Stimulated activated memory B cell treated with anti-CD40 and anti-IgM and Interleukin-4, amounts not matched to agents 10 μg/mL and 1 μg/mL and 100 μg/mL, for 72 hours (primary cell): ENCODE data around the gene SUPT20H.

Source experiments
- ATAC-seq: fragments of 150-1000 bp; cut with Tn5 transposase; 2 replicates; pipeline ENCODE4 v1.10.0; 2021
- H3K27ac Mint-ChIP-seq: one replicate; pipeline ENCODE4 v1.8.0; 2022; ENCODE audit warnings: mild to moderate bottlenecking, mixed read lengths
- H3K27me3 Mint-ChIP-seq: one replicate; pipeline ENCODE4 v1.8.0; 2022; ENCODE audit warnings: mixed read lengths
- H3K36me3 Mint-ChIP-seq: one replicate; pipeline ENCODE4 v1.8.0; 2022; ENCODE audit warnings: mixed read lengths
- H3K4me1 Mint-ChIP-seq: one replicate; pipeline ENCODE4 v1.8.0; 2022; ENCODE audit warnings: mixed read lengths
- H3K4me3 Mint-ChIP-seq: one replicate; pipeline ENCODE4 v1.8.0; 2022; ENCODE audit warnings: mild to moderate bottlenecking, moderate library complexity, mixed read lengths
- H3K9me3 Mint-ChIP-seq: one replicate; pipeline ENCODE4 v1.8.0; 2022; ENCODE audit warnings: mixed read lengths

SUPT20H gene

DNA sequence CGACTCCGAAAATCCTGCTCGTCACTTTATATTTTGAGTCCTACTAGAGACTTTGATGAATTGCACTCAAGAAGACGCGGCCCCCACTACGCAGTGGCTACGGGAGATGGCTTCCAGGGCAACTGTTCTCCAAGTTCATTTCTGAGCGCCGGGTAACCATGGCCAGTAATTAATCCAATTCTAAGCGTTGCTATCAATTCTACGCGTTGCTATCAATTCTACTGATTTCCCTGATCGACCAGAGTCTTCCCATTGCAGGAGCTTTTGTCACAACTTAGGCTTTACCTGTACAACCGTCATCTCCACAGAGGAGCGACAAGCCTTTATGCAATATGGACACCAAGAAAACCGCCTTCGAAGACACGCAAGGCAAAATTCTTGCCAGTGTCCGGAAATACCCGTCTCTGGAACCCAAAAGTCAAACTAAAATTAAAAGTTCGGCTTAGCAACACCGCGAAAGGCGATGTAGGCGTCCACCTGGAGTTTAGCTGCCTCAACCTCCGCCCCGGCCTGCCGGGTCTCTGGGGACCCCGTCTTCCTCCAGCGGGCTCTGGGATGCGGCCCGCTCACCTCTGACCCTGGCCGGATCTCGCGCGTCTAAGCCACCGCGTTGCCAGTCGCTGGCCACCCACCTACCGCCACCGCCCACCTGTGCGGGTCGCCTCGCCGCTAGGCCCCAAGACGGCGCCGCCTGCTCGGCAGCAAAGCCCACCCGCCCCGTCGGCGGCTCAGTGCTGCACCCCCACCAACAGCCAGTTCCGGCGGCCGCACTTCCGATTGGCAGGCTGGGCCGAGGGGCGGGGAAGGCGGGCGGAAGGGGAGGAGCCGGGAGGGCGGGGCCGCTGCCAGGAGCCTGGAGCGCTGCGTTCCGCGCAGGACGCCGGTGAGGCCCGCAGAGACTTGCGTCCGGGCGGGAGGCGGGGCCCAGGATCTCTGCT lies at the start of gene SUPT20H:
TSS of gene SUPT20H (minus strand) at position 779 of the 938 bp plus-strand sequence. CDS start 8,198 bp downstream, outside the sequence.
- Mint-ChIP-seq H3K27ac (peak within 1 kb of the TSS; percentile 98), H3K4me3 (peak within 1 kb of the TSS; percentile 85), H3K4me1 (peaks cover 23% of the 10 kb centered on the region), H3K36me3 (peaks cover 13% of the 10 kb centered on the region), H3K27me3 (no peaks in the 10 kb centered on the region), H3K9me3 (no peaks in the 10 kb centered on the region)
- ATAC-seq, result peak; percentile 99

DNA sequence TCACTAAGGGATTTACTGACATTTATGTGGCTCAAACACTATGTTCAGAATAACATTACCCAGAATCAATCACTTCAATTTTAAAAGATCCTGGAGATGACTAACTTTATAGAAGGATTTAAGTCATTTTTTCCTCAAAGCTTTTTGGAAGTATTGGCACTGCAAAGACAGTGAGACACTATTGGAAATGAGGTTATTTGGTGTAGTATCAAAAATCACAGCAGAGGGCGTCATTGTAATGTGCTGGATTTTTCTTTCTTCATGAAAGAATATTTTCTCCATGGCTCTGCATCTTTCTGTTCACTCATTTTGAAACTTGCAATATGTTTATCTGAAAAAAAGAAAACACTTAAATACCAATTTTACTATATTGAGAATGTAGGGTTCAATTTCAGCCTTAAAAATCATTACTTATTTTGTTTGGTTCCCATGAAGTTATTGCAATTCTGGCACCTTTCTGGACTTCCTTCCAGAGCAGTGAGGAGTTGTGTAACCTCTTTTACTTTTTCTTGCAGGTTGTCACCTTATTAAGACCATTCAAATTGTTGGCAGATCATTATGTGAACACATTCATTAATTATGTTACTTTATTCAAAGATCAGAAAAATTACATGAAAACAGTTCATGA lies 49.7 kb upstream of the SUPT20H start:
- no peak for ATAC-seq
- no peaks in the 10 kb centered on the region for H3K4me1 Mint-ChIP-seq
- H3K36me3 Mint-ChIP-seq, result no peaks in the 10 kb centered on the region
- H3K27ac Mint-ChIP-seq, result no peak overlapping the region
- no peak overlapping the region for H3K4me3 Mint-ChIP-seq
- peaks cover 21% of the 10 kb centered on the region for H3K27me3 Mint-ChIP-seq
- H3K9me3 Mint-ChIP-seq, result no peaks in the 10 kb centered on the region

- no peak overlapping the region for H3K4me3 Mint-ChIP-seq
- H3K27me3 Mint-ChIP-seq, result peaks cover 21% of the 10 kb centered on the region
- H3K4me1 Mint-ChIP-seq, result no peaks in the 10 kb centered on the region
- no peaks in the 10 kb centered on the region for H3K9me3 Mint-ChIP-seq
- no peaks in the 10 kb centered on the region for H3K36me3 Mint-ChIP-seq
- no peak for ATAC-seq
- no peak overlapping the region for H3K27ac Mint-ChIP-seq
Observed at GRCh38 chr13:37107868-37108267, 48.4 kb upstream of the SUPT20H start.

DNA sequence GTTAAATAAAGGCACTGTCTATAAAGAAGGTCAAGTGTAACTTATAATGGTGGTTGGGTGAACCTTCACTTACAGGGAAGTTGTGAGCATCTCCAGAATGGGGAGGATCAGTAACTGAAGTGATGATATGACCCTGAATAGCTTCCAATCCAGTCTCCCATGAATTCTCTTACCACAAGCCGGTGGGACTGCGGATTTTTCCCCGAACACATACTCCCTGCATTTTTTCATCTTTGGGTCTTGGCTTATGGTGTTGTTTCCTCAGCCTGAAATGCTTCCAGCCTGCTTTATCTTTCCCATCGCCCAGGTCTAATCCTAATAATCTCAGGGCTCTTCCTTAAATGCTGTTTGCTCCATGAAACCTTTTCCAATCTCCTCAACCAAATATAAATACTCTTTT lies 48.0 kb upstream of the SUPT20H start:
- ATAC-seq, result no peak
- H3K4me1 Mint-ChIP-seq, result no peaks in the 10 kb centered on the region
- H3K36me3 Mint-ChIP-seq, result no peaks in the 10 kb centered on the region
- no peak overlapping the region for H3K27ac Mint-ChIP-seq
- H3K27me3 Mint-ChIP-seq, result peaks cover 21% of the 10 kb centered on the region
- H3K4me3 Mint-ChIP-seq, result no peak overlapping the region
- H3K9me3 Mint-ChIP-seq, result no peaks in the 10 kb centered on the region

GRCh38 chr13:37106642-37107041 lies 47.2 kb upstream of the SUPT20H start:
- H3K4me3 Mint-ChIP-seq, result no peak overlapping the region
- no peaks in the 10 kb centered on the region for H3K4me1 Mint-ChIP-seq
- no peaks in the 10 kb centered on the region for H3K9me3 Mint-ChIP-seq
- H3K27ac Mint-ChIP-seq, result no peak overlapping the region
- peaks cover 21% of the 10 kb centered on the region for H3K27me3 Mint-ChIP-seq
- ATAC-seq, result no peak
- H3K36me3 Mint-ChIP-seq, result no peaks in the 10 kb centered on the region

DNA sequence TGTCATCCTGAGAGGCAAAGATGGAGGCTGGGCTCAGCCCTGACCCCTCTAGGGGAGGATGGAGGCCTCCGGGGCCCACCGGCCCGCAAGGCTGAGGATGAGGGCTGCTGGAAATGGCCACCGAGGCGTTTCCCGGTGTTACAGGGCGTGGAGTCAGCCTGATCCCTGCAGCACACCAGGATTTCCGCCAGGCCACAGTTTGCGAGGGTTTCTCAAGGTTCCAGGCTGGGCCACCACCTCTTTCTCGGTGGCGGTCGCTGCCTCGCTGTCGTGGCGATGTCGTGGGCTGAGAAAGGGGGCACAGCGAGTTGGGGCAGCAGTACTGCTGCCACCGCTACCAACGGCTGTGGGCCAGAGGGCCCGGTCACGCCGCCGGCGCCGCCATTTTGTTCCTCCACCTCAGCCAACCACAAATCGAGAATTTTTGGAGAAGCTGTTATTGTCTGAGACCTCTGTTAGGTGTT lies 45.8 kb upstream of the SUPT20H start, which contains the start of gene CSNK1A1L:
TSS of gene CSNK1A1L (minus strand) at position 414 of the 464 bp plus-strand sequence. CDS start at position 6, 408 bp downstream.
- H3K27ac Mint-ChIP-seq, result no peak within 1 kb of the TSS
- no peaks in the 10 kb centered on the region for H3K36me3 Mint-ChIP-seq
- H3K27me3 Mint-ChIP-seq, result peaks cover 21% of the 10 kb centered on the region
- H3K4me1 Mint-ChIP-seq, result no peaks in the 10 kb centered on the region
- H3K9me3 Mint-ChIP-seq, result no peaks in the 10 kb centered on the region
- peak; percentile 27 for ATAC-seq
- no peak within 1 kb of the TSS for H3K4me3 Mint-ChIP-seq

DNA sequence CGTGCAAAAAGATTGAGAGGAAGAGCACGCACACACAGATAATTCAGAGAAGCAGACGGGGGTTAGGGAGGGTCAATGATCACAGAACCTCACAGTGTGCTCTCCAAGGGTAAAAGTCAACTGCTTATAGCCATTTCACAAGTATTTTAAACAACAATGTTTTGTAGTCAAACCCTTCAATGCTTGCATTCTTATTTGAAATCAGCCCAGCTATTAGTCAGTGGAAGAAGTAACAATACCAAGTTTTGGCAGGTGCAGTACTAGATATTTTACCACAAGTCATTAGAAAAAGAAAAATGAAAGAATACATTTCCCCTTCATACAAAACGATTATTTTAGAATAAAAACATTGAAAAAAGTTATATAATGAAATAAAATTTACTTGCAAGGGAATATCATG lies 43.4 kb upstream of the SUPT20H start:
- Mint-ChIP-seq H3K9me3 (no peaks in the 10 kb centered on the region), H3K4me1 (no peaks in the 10 kb centered on the region), H3K36me3 (no peaks in the 10 kb centered on the region), H3K27ac (no peak overlapping the region), H3K27me3 (peaks cover 23% of the 10 kb centered on the region), H3K4me3 (no peak overlapping the region)
- ATAC-seq, result no peak

- H3K4me3 Mint-ChIP-seq, result no peak overlapping the region
Observed at GRCh38 chr13:37101201-37101600, 41.7 kb upstream of the SUPT20H start.

DNA sequence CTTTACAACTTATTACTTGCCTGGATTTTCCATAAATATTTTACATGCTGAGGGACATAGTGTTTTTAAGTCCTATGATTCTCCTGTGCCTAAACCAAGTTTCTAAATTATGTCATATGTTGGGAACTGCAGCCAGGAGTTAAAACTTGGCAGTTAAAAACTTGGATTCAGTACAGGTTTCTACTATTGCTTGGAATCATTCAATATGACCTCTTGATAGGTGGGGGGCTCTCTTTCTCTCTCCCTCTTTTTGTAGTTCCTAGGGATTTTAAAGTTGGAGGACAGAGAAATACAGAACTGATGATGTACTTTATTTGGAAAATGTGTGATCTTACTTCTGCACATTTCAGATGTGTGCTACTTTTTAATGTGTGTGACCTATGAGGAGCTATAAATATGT lies 41.2 kb upstream of the SUPT20H start:
- H3K27ac Mint-ChIP-seq, result no peak overlapping the region
- no peak overlapping the region for H3K4me3 Mint-ChIP-seq
- no peaks in the 10 kb centered on the region for H3K4me1 Mint-ChIP-seq
- H3K9me3 Mint-ChIP-seq, result no peaks in the 10 kb centered on the region
- ATAC-seq, result no peak
- H3K27me3 Mint-ChIP-seq, result peaks cover 9% of the 10 kb centered on the region
- H3K36me3 Mint-ChIP-seq, result no peaks in the 10 kb centered on the region

More at GRCh38 chr13:37101201-37101600, 41.7 kb upstream of the SUPT20H start:
- no peaks in the 10 kb centered on the region for H3K9me3 Mint-ChIP-seq
- no peaks in the 10 kb centered on the region for H3K36me3 Mint-ChIP-seq
- ATAC-seq, result no peak
- no peak overlapping the region for H3K27ac Mint-ChIP-seq
- no peaks in the 10 kb centered on the region for H3K4me1 Mint-ChIP-seq
- peaks cover 9% of the 10 kb centered on the region for H3K27me3 Mint-ChIP-seq

DNA sequence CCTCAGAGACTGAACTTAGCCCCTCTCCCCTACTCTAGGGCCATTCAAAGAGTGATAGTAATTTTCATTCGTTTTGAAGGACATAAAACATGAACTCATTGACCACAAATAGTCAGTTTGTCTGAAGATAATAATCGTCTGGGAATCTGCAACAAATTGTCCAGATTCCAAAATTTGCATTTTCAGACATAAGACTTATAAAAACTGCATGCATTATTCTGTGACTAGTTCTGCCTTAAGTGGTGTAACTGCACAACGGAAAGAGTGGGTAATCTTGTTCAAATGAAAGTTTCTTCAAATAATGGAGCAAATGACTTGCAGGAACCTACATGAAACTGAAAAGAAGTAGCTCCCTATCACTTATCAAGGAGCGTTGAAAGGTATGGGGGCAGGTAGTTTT lies 37.6 kb upstream of the SUPT20H start:
- no peak overlapping the region for H3K27ac Mint-ChIP-seq
- ATAC-seq, result no peak
- H3K4me3 Mint-ChIP-seq, result no peak overlapping the region
- no peaks in the 10 kb centered on the region for H3K9me3 Mint-ChIP-seq
- H3K36me3 Mint-ChIP-seq, result no peaks in the 10 kb centered on the region
- H3K27me3 Mint-ChIP-seq, result peaks cover 9% of the 10 kb centered on the region
- H3K4me1 Mint-ChIP-seq, result no peaks in the 10 kb centered on the region

GRCh38 chr13:37094840-37095239 lies 35.4 kb upstream of the SUPT20H start:
- Mint-ChIP-seq H3K27ac (no peak overlapping the region), H3K9me3 (no peaks in the 10 kb centered on the region), H3K4me3 (no peak overlapping the region), H3K27me3 (peaks cover 9% of the 10 kb centered on the region), H3K36me3 (no peaks in the 10 kb centered on the region), H3K4me1 (no peaks in the 10 kb centered on the region)
- ATAC-seq, result no peak

GRCh38 chr13:37094099-37094498 lies 34.6 kb upstream of the SUPT20H start:
- Mint-ChIP-seq H3K27me3 (peaks cover 9% of the 10 kb centered on the region), H3K27ac (no peak overlapping the region), H3K4me3 (no peak overlapping the region), H3K36me3 (no peaks in the 10 kb centered on the region), H3K4me1 (no peaks in the 10 kb centered on the region), H3K9me3 (no peaks in the 10 kb centered on the region)
- no peak for ATAC-seq

GRCh38 chr13:37091835-37092234 lies 32.3 kb upstream of the SUPT20H start:
- no peaks in the 10 kb centered on the region for H3K4me1 Mint-ChIP-seq
- H3K27ac Mint-ChIP-seq, result no peak overlapping the region
- H3K4me3 Mint-ChIP-seq, result no peak overlapping the region
- H3K27me3 Mint-ChIP-seq, result no peaks in the 10 kb centered on the region
- ATAC-seq, result no peak
- H3K9me3 Mint-ChIP-seq, result no peaks in the 10 kb centered on the region
- H3K36me3 Mint-ChIP-seq, result no peaks in the 10 kb centered on the region

DNA sequence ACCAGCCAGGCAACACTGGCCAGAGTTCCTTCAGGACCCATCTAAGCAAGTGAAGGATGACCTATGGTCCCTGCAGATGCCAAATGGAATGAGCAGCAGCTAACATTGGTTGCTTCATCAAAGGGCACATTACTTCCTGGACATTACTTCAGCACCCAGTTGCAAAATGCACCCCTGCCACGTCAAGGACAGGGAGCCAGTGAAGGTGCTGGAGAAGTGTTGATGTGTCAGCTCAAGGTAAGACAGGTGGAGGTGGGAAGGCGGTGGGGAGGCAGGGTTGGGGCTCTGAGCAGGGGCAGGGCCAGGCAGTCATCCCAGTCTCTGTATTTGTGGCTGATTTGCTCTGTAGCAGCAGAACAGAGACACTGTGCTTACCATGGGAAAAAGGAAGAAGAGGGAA lies 31.4 kb upstream of the SUPT20H start:
- Mint-ChIP-seq H3K36me3 (no peaks in the 10 kb centered on the region), H3K9me3 (no peaks in the 10 kb centered on the region), H3K4me1 (no peaks in the 10 kb centered on the region), H3K27me3 (no peaks in the 10 kb centered on the region), H3K27ac (no peak overlapping the region), H3K4me3 (no peak overlapping the region)
- peak; percentile 49 for ATAC-seq

DNA sequence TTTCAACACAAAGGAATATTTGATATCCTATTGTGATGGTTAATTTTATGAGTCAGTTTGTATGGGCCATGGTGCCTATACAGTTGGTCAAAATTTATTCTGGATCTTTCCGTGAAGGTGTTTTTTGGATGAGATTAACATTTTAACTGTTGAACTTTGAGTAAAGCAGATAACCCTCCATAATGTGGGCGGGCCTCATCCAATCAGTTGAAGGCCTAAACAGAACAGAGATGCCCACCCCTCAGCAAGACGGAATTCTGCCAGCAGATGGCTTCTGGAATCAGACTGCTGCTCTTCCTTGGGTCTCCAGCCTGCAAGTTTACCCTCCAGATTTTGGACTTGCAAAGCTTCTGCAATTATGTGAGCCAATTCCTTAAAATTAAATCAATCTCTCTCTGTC lies 30.0 kb upstream of the SUPT20H start:
- Mint-ChIP-seq H3K4me1 (no peaks in the 10 kb centered on the region), H3K27ac (no peak overlapping the region), H3K9me3 (no peaks in the 10 kb centered on the region), H3K4me3 (no peak overlapping the region), H3K36me3 (no peaks in the 10 kb centered on the region), H3K27me3 (no peaks in the 10 kb centered on the region)
- no peak for ATAC-seq

- no peaks in the 10 kb centered on the region for H3K27me3 Mint-ChIP-seq
- H3K27ac Mint-ChIP-seq, result no peak overlapping the region
- no peaks in the 10 kb centered on the region for H3K36me3 Mint-ChIP-seq
- no peaks in the 10 kb centered on the region for H3K9me3 Mint-ChIP-seq
- no peaks in the 10 kb centered on the region for H3K4me1 Mint-ChIP-seq
- ATAC-seq, result no peak
- H3K4me3 Mint-ChIP-seq, result no peak overlapping the region
Observed at GRCh38 chr13:37087486-37087885, 28.0 kb upstream of the SUPT20H start.
